Smooth muscle cell of the umbilical artery (primary cell): ENCODE data around the gene MFSD8. TPM values are rescaled to one million over a fixed set of nuclear protein-coding genes. Genes with fewer than 3 reads are reported as not detected.

Experiments
- total RNA-seq: library from RNA; depleted of rRNA; stranded (reverse); fragments of >200 nt; gene quantifications from 2 replicates; pipeline ENCODE4 v1.2.3, GENCODE V29; 2014

MFSD8 gene, protein sequence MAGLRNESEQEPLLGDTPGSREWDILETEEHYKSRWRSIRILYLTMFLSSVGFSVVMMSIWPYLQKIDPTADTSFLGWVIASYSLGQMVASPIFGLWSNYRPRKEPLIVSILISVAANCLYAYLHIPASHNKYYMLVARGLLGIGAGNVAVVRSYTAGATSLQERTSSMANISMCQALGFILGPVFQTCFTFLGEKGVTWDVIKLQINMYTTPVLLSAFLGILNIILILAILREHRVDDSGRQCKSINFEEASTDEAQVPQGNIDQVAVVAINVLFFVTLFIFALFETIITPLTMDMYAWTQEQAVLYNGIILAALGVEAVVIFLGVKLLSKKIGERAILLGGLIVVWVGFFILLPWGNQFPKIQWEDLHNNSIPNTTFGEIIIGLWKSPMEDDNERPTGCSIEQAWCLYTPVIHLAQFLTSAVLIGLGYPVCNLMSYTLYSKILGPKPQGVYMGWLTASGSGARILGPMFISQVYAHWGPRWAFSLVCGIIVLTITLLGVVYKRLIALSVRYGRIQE
- 17.2 and 18.7 TPM in 2 replicates for total RNA-seq

DNA sequence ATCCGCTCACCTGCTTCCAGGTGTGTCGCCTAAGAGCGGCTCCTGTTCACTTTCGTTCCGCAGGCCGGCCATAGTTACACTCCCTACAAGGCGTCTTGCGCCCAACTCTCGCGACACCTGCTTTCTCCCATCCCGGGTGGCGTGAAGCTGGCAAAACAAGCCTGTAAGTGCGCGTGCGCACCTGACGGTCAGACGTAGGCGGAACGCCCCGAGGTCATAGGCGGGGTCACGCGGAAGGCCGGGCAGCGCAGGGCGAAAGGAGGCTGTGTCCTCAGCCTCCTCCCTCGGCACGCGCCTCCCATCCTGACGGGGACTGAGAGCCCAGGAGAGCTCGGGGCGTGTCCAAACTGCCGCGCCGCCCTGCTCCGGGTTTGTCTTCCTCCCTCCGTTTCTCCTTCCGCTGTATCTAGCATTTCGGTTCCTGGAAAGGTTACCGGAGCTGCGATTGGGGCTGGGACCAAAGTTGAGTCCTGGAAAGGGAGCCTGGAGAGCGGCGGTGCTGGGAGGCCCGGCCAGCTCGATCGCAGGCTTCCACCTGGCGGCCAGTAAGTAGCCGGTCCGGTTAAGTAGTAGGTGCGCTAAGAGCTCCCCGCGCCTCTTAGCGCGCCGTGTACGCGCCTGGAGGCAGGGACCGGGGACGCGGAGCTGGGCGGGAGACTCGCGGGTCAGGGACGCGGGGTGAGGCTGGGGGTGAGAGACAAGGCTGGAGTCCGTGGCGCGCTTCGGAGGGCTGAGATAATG, at the start of gene MFSD8, which contains the start of gene ABHD18:
Gene MFSD8, minus strand, starts transcription at position 112 of the 741 bp plus-strand sequence. Its CDS starts 40 bp downstream, at position 72.
Gene ABHD18, plus strand, starts transcription at position 345 of the 741 bp plus-strand sequence. CDS start 17,550 bp downstream, outside the sequence.

DNA sequence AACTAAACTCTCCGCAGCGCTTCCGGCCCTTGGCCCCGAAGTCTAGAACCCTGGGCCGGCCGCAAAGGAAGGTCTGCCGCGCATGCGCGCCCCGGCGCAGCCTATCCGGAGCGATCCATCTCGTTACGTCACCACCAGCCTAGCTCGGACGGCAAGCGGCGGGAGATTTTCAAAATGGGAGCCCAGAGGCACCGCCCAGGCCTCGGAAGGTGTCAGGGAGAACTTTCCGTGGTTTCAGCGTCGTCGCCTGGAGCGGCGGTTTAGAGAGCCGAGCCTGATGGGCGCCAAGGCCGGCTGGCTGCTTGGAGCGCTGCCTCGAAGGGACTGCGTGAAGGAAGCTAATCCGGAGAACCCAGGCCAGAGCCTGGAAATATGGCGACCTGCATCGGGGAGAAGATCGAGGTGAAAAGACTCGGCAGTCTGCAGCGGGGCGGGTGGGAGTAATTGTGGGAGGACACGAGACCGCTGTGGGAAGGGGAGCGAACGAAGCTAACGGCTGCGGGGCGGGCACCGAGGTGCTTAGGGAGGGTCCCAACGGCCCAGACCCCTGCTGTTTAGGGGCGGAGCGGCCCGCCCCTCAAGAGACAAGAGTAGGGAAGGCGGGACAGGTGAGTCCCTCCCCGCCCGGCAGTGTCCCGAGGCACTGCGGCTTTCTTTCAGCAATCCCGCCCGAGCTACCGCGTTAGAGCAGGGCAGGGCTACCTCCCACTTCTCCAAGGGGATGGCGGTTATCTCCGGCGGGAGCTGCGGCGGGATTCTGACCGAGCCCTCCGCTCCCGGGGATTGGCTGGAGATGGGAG, 84.0 kb downstream of the MFSD8 start, which contains the start of gene PLK4:
Gene PLK4, plus strand, starts transcription at position 131 of the 800 bp plus-strand sequence. Its CDS starts 242 bp downstream, at position 373.

Other genes with a start within 250 kb of the MFSD8 start
- gene SLC25A31, start 234.8 kb downstream of the MFSD8 start, total RNA-seq, result 0.09 TPM in 1 of 2 replicates, not detected in the other
- 11.0 and 21.2 TPM in 2 replicates for gene HSPA4L, start 182.9 kb downstream of the MFSD8 start, total RNA-seq
- 1.5 and 11.0 TPM in 2 replicates for gene PLK4, start 84.3 kb downstream of the MFSD8 start, total RNA-seq
- gene ABHD18, start 233 bp upstream of the MFSD8 start, total RNA-seq, result 5.9 and 7.2 TPM in 2 replicates
- 19.9 and 26.9 TPM in 2 replicates for gene LARP1B, start 96.1 kb upstream of the MFSD8 start, total RNA-seq